ENCODE data around the gene TMEM263.
A peak's percentile ranks its signal among the peaks of the same experiment; 100 is the strongest.
"Not testable (repeated sequence)": the region's sequence is repeated elsewhere in the genome, so short reads cannot be mapped to it uniquely, and the experiment has no call there.

TMEM263 gene

DNA sequence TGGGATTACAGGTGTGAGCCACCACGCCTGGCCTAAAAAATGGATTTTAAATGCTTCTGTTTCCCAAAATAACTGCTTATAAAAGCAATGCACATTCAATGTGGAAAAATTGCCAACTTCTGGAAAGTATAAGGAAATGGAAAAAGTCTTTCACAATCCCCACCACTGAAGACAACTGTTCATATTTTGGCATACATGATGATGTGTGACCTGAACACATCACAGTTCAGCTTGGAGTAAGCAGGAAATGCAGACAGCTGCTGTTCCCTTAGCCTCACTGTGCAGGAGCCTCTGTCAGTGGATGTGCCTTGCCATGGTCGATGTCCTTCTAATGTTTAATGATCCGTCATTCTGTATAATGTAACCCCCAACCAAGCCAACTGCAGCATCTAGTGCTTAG, 26.1 kb downstream of the TMEM263 start:
- Mint-ChIP-seq H3K27ac (peak overlapping the region in 1 of 2 donors; percentile 35), H3K4me1 (ENCODE audit: low read depth in 2 of 2) (peaks cover 26 to 27% of the 10 kb centered on the region in 2 donors), H3K4me3 (no peak overlapping the region), H3K9me3 (no peaks in the 10 kb centered on the region), H3K27me3 (no peaks in the 10 kb centered on the region), H3K36me3 (ENCODE audit: insufficient read depth) (peaks cover 3% of the 10 kb centered on the region)
- ATAC-seq (replicated peaks) = no peak
- no peak for DNase-seq

DNA sequence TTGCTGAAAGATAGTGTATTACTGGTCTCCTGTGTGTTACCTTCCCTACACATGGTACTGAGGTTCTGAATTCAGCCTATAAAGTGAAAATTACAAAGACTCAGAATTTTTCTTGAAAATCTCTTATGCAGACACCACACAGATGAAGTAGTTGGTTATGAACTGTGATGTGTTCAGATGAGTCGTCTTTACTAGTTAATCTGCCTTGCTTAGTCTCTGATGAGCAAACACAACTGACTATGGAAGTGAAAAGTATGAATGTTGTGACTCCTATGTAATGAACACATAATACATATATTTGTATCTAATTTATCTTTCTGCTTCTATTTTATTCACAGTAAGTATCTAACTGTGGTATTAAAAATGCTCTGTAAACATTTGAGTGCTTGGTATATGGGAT, 26.5 kb downstream of the TMEM263 start:
- DNase-seq (no peak), ATAC-seq (replicated peaks) (no peak)
- no peak overlapping the region for H3K4me3 Mint-ChIP-seq
- peak overlapping the region in 1 of 2 donors; percentile 35 for H3K27ac Mint-ChIP-seq
- no peaks in the 10 kb centered on the region for H3K27me3 Mint-ChIP-seq
- H3K36me3 Mint-ChIP-seq (ENCODE audit: insufficient read depth) = peaks cover 7% of the 10 kb centered on the region
- no peaks in the 10 kb centered on the region for H3K9me3 Mint-ChIP-seq
- peaks cover 29 to 30% of the 10 kb centered on the region in 2 donors for H3K4me1 Mint-ChIP-seq (ENCODE audit: low read depth in 2 of 2)

DNA sequence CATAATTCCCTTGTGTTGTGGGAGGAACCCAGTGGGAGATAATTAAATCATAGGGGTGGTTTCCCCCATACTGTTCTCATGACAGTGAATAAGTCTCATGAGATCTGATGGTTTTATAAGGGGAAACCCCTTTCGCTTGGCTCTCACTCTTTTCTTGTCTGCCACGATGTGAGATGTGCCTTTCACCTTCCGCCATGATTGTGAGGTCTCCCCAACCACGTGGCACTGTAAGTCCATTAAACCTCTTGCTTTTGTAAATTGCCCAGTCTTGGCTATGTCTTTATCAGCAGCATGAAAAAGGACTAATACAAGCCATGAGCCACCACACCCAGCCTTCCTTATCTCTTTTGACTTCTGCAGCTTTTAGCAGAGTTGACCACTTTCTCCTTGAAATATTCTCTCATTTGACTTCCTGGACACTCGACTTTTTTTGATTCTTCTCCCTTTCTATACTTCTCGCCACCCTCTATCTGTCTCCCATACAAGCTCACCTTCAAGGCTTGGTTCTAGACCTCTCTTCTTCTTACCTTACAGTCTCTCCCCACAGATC, 29.0 kb downstream of the TMEM263 start:
- Mint-ChIP-seq H3K4me3 (no peak overlapping the region), H3K4me1 (ENCODE audit: low read depth in 2 of 2) (peaks cover 34 to 35% of the 10 kb centered on the region in 2 donors), H3K27me3 (no peaks in the 10 kb centered on the region), H3K36me3 (ENCODE audit: insufficient read depth) (peaks cover 9% of the 10 kb centered on the region), H3K27ac (peak overlapping the region in 1 of 2 donors; percentile 85), H3K9me3 (no peaks in the 10 kb centered on the region)
- DNase-seq (no peak), ATAC-seq (replicated peaks) (no peak)

DNA sequence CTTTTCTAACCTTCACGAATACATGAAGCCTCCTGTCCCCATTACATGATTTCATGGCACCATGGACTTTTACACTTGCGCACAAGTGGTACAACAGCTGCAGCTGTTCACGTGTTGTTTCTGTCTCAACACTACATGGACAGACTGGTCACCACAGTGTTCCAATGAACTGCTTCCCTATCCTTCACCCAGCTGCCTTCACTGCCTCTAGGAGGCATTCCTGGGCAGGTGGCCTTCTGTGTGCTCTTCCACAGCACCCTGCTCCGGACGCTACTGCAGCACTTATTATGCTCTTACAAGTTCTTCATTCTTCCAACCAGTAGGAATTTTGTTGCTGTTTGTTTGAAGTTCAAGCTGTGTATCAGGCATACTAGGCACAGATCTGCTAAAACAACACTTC, 29.8 kb downstream of the TMEM263 start:
- DNase-seq = no peak
- no peaks in the 10 kb centered on the region for H3K27me3 Mint-ChIP-seq
- no peaks in the 10 kb centered on the region for H3K9me3 Mint-ChIP-seq
- peak overlapping the region; percentile 96 to 98 for H3K4me3 Mint-ChIP-seq
- H3K27ac Mint-ChIP-seq = peak overlapping the region in 1 of 2 donors; percentile 85
- H3K4me1 Mint-ChIP-seq (ENCODE audit: low read depth in 2 of 2) = peaks cover 34 to 35% of the 10 kb centered on the region in 2 donors
- no peak for ATAC-seq (replicated peaks)
- H3K36me3 Mint-ChIP-seq (ENCODE audit: insufficient read depth) = peaks cover 9% of the 10 kb centered on the region

DNA sequence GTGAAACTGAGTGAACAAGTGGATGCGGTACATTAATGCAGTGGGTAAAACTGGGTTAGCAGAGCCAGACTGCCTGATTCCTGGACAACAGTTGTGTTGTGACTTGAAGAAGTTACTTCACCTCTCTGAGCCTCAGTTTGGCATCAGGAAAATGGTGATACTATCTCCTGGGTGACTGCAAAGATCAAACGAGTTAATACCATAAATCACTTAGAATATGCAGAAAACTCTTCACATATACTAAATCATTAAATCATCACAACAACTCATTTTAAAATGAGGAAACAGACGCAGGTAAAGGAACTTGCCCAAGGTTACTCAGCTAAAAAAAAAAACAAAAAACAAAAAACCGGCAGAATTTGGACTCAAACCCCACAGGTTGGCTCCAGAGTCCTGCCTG, 30.4 kb downstream of the TMEM263 start:
- Mint-ChIP-seq H3K4me3 (peak overlapping the region; percentile 96 to 98), H3K27me3 (no peaks in the 10 kb centered on the region), H3K9me3 (no peaks in the 10 kb centered on the region), H3K36me3 (ENCODE audit: insufficient read depth) (peaks cover 9% of the 10 kb centered on the region), H3K27ac (peak overlapping the region; percentile 95 to 98), H3K4me1 (ENCODE audit: low read depth in 2 of 2) (peaks cover 34 to 35% of the 10 kb centered on the region in 2 donors)
- ATAC-seq (replicated peaks) (no peak), DNase-seq (no peak)

DNA sequence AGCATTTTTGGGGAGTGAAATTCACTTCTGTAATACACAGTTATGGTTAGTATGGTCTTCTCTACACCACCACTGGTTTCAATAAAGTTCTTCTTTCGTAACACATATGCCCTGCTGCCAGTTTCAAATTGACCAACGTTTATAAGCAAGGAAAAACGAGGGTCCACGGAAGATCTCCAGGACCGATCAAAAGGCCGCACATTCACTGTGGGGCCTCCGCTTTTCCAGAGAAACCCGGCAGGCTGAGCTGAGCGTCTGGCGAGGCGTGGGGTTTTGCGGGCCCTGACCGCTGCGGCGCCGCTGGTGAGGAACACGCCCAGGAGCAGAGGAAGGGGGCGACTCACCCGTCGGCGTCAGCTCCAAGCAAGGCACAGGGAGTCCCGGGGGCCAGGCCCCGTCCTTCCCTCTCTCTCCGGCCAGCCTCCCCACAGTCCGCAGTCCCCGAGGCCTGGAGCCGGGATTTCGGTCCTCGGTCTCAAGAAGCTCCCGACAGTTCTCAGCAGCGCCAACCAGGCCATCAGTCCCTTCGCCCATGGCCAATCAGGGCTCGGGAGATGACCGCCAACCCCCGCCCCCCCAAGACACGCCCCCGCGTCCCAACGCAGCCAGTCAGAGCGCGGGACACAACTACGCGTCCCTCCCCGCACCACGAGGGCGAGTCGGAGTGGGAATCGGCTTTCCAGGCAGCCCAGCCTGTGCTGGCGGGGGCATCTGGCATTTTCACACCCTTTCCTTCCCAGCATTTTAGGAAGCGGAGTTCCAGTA, 31.1 kb downstream of the TMEM263 start, which contains the start of gene MTERF2:
Gene MTERF2, minus strand, starts transcription at position 522 of the 765 bp plus-strand sequence. CDS start 8,432 bp downstream, outside the sequence.
- Mint-ChIP-seq H3K9me3 (no peaks in the 10 kb centered on the region), H3K27me3 (no peaks in the 10 kb centered on the region), H3K4me1 (ENCODE audit: low read depth in 2 of 2) (peaks cover 34 to 35% of the 10 kb centered on the region in 2 donors), H3K27ac (peak within 1 kb of the TSS; percentile 95 to 98), H3K36me3 (ENCODE audit: insufficient read depth) (peaks cover 9% of the 10 kb centered on the region), H3K4me3 (peak within 1 kb of the TSS; percentile 96 to 98)
- DNase-seq = peak; percentile 51 to 63 (median 58)
- peak; percentile 95 for ATAC-seq (replicated peaks)

DNA sequence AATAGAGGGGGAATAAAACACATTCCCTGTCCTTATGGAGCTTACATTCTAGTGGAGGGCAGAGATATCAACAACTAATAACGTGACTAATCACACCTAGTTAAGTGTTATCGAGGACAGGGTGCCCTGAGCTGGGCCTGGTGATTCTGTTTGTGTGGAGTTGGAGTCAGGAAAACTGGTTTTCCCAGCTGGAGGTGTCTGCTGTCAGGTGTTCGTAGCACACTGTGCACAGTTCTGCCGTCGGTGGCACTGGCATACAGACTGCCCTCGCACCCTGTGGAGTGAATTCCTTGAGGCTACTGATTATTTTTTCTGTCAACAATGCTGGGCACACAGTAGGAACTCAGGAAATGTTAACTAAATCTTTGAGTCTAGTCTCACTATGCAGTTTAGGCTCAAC, 32.1 kb downstream of the TMEM263 start:
- no peaks in the 10 kb centered on the region for H3K9me3 Mint-ChIP-seq
- H3K4me1 Mint-ChIP-seq (ENCODE audit: low read depth in 2 of 2) = peaks cover 34 to 35% of the 10 kb centered on the region in 2 donors
- H3K27me3 Mint-ChIP-seq = no peaks in the 10 kb centered on the region
- no peak for DNase-seq
- H3K27ac Mint-ChIP-seq = peak overlapping the region; percentile 95 to 98
- ATAC-seq (replicated peaks) = no peak
- H3K36me3 Mint-ChIP-seq (ENCODE audit: insufficient read depth) = peaks cover 9% of the 10 kb centered on the region
- peak overlapping the region; percentile 96 to 98 for H3K4me3 Mint-ChIP-seq

DNA sequence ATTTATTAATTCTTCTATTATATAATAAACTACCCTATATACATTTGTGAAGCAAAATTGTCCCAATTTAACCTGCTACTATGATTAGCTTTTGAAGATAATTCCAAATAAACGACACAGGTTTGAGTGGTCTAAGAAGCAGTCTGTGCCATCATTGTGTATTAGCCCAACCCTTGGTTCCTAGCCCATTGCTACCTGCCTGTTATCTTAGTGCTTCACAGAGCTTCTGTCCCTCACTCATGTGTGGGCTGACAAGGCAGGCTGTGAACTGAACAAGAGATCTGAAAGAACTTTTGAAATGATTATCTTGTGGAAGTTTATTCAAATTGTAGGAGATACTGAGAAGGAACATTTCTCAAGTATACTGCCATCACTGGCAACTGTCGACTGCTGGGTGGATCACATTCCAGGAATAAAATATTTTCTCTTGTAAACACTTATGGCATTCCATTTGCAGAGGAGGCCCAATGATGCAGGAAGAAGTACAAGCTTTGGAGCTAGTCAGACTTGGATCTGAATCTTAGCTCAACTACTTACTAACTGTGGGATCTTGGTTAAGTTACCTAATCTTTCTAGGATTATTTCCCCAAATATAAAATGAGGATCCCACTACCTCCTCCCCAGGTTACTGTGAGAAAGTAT, 39.0 kb downstream of the TMEM263 start:
- peaks cover 23% of the 10 kb centered on the region for H3K36me3 Mint-ChIP-seq (ENCODE audit: insufficient read depth)
- H3K4me3 Mint-ChIP-seq = no peak overlapping the region
- DNase-seq (no peak), ATAC-seq (replicated peaks) (no peak)
- H3K4me1 Mint-ChIP-seq (ENCODE audit: low read depth in 2 of 2) = no peaks in the 10 kb centered on the region
- H3K9me3 Mint-ChIP-seq = peaks cover 0 to 3% of the 10 kb centered on the region in 2 donors
- H3K27ac Mint-ChIP-seq = no peak overlapping the region
- H3K27me3 Mint-ChIP-seq = no peaks in the 10 kb centered on the region

DNA sequence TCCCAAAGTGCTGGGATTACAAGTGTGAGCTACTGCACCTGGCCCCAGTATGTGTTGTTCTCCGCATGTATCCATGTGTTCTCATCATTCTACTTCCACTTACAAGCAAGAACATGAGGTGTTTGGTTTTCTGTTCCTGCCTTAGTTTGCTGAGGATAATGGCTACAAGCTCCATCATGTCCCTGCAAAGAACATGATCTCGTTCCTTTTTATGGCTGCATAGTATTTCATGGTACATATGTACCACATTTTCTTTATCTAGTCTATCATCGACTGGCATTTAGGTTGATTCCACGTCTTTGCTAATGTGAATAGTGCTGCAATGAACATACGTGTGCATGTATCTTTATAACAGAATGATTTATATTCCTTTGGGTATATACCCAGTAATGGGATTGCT, 40.4 kb downstream of the TMEM263 start:
- not testable (repeated sequence) for DNase-seq; H3K9me3 Mint-ChIP-seq; ATAC-seq (replicated peaks); H3K27ac Mint-ChIP-seq; H3K4me3 Mint-ChIP-seq; H3K27me3 Mint-ChIP-seq; H3K4me1 Mint-ChIP-seq (ENCODE audit: low read depth in 2 of 2)
- H3K36me3 Mint-ChIP-seq (ENCODE audit: insufficient read depth) = peaks cover 37% of the 10 kb centered on the region

DNA sequence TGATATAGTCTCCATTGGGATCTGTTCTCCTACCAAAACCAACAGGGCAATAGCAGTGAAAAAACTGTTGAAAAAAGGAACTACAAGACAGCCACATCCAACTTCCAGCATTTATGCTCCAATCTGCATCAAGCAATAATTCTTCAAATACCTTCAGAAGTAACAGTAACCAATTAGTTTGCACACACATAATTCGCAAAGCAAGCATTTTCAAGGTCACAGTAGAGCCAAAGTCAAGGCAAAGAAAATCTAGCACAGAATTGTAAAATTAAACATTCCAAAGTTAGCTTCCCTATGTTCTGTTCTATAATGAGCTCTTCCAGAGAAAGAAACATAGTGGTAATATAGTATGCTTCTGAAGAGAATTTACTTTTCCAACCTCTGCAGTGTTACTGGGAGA, 42.2 kb downstream of the TMEM263 start:
- Mint-ChIP-seq H3K36me3 (ENCODE audit: insufficient read depth) (peaks cover 49% of the 10 kb centered on the region), H3K9me3 (peaks cover 0 to 3% of the 10 kb centered on the region in 2 donors), H3K27me3 (no peaks in the 10 kb centered on the region), H3K4me3 (no peak overlapping the region), H3K4me1 (ENCODE audit: low read depth in 2 of 2) (no peaks in the 10 kb centered on the region), H3K27ac (no peak overlapping the region)
- ATAC-seq (replicated peaks) = no peak
- no peak for DNase-seq

DNA sequence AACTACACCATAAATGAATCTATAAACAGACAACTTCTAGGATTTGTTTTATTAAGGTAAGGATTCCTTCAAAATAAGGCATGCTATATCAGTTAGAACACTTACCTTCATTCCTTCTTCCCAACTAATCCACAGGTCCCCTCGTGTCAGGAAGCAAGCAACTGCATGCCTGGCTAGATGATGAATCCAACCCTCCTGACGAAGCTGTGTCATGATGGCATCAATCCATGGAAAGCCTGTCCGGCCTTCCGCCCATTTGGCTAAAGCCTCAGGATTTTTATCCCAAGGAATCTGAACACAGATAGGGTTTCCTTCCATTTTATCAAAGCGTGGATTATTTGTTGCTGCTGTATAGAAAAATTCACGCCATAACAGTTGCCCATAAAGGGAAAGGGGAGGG, 43.7 kb downstream of the TMEM263 start:
- no peaks in the 10 kb centered on the region for H3K4me1 Mint-ChIP-seq (ENCODE audit: low read depth in 2 of 2)
- H3K27ac Mint-ChIP-seq = no peak overlapping the region
- ATAC-seq (replicated peaks) = no peak
- peaks cover 49% of the 10 kb centered on the region for H3K36me3 Mint-ChIP-seq (ENCODE audit: insufficient read depth)
- H3K4me3 Mint-ChIP-seq = no peak overlapping the region
- no peaks in the 10 kb centered on the region for H3K27me3 Mint-ChIP-seq
- H3K9me3 Mint-ChIP-seq = peaks cover 0 to 3% of the 10 kb centered on the region in 2 donors
- no peak for DNase-seq

DNA sequence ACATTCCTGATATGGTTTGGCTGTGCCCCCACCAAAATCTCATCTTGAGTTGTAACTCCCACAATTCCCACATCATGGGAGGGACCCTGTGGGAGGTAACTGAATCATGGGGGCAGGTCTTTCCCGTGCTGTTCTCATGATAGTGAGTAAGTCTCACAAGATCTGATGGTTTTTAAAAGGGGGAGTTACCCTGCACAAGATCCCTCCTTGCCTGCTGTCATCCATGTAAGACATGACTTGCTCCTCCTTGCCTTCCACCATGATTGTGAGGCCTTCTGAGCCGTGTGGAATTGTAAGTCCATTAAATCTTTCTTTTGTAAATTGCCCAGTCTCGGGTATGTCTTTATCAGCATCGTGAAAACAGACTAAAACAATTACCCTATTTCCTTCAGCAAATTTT, 47.0 kb downstream of the TMEM263 start:
- peaks cover 34% of the 10 kb centered on the region for H3K36me3 Mint-ChIP-seq (ENCODE audit: insufficient read depth)
- not testable (repeated sequence) for H3K27me3 Mint-ChIP-seq; H3K4me1 Mint-ChIP-seq (ENCODE audit: low read depth in 2 of 2); ATAC-seq (replicated peaks); H3K4me3 Mint-ChIP-seq; DNase-seq; H3K9me3 Mint-ChIP-seq
- peak overlapping the region in 1 of 2 donors; percentile 17 for H3K27ac Mint-ChIP-seq

DNA sequence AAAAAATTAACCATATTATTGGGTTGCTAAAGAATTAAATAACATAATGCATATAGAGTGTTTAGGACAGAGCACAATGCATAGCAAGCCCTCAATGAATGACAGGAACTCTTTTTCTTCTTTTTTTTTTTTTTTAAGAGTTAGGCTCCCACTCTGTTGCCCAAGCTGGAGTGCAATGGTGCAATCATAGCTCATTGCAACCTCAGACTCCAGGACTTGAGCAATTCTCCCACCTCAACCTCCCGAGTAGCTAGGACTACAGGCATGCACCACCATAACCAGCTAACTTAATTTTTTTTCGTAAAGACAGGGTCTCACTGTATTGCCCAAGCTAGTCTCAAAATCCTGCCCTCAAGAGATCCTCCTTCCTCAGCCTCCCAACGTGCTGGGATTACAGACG, 51.7 kb downstream of the TMEM263 start:
- no peaks in the 10 kb centered on the region for H3K27me3 Mint-ChIP-seq
- no peak for ATAC-seq (replicated peaks)
- H3K36me3 Mint-ChIP-seq (ENCODE audit: insufficient read depth) = peaks cover 12% of the 10 kb centered on the region
- no peaks in the 10 kb centered on the region for H3K9me3 Mint-ChIP-seq
- H3K4me3 Mint-ChIP-seq = no peak overlapping the region
- DNase-seq = no peak
- peaks cover 0 to 4% of the 10 kb centered on the region in 2 donors for H3K4me1 Mint-ChIP-seq (ENCODE audit: low read depth in 2 of 2)
- no peak overlapping the region for H3K27ac Mint-ChIP-seq

DNA sequence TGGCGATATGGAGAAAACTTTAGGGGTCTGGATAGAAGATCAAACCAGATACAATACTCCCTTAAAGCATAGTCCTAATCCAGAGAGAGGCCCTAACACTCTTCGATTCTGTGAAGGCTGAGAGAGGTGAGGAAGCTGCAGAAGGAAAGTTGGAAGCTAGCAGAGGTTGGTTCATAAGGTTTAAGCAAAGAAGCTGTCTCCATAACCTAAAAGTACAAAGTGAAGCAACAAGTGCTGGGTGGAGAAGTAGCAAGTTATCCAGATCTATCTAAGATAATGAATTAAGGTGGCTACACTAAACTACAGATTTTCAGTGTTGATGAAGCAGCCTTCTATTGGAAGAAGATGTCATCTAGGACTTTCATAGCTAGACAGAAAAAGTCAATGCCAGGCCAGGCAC, 55.8 kb downstream of the TMEM263 start:
- Mint-ChIP-seq H3K4me1 (ENCODE audit: low read depth in 2 of 2) (peaks cover 0 to 4% of the 10 kb centered on the region in 2 donors), H3K36me3 (ENCODE audit: insufficient read depth) (peaks cover 11% of the 10 kb centered on the region), H3K27me3 (no peaks in the 10 kb centered on the region), H3K27ac (no peak overlapping the region), H3K4me3 (no peak overlapping the region), H3K9me3 (no peaks in the 10 kb centered on the region)
- no peak for DNase-seq
- ATAC-seq (replicated peaks) = no peak

Data from effector memory CD8-positive, alpha-beta T cell (primary cell).